ENCODE data around the gene CD1C.

GRCh38 chr1:158330391-158331105 is 40.8 kb downstream of the CD1C start:
- TF ChIP-seq FOXA1 (IDR thresholded peaks at IDR 0.05): no peak
- TF ChIP-seq CTBP1 (IDR thresholded peaks at IDR 0.05; ENCODE audit: borderline replicate concordance): no peak
- no peak for TF ChIP-seq FOXM1 (IDR thresholded peaks at IDR 0.05; ENCODE audit: borderline replicate concordance)
- no peak for TF ChIP-seq ARNT (IDR thresholded peaks at IDR 0.05)
- no peak for TF ChIP-seq LEF1 (IDR thresholded peaks at IDR 0.05; ENCODE audit: borderline replicate concordance)
- TF ChIP-seq L3MBTL2 (conservative IDR thresholded peaks at IDR 0.05): no peak
- TF ChIP-seq ELF4 (IDR thresholded peaks at IDR 0.05): no peak
- TF ChIP-seq HDGF (IDR thresholded peaks at IDR 0.05; ENCODE audit: borderline replicate concordance): no peak
- no peak for TF ChIP-seq NFRKB (IDR thresholded peaks at IDR 0.05)

Measured in HEK293T (cell line).